ENCODE measurements around the gene TPSD1. TPM values are rescaled to one million over a fixed set of nuclear protein-coding genes. Genes with fewer than 3 reads are reported as not detected.

The TPSD1 gene
- total RNA-seq, 1 experiment from 2014 or later: not detected

DNA sequence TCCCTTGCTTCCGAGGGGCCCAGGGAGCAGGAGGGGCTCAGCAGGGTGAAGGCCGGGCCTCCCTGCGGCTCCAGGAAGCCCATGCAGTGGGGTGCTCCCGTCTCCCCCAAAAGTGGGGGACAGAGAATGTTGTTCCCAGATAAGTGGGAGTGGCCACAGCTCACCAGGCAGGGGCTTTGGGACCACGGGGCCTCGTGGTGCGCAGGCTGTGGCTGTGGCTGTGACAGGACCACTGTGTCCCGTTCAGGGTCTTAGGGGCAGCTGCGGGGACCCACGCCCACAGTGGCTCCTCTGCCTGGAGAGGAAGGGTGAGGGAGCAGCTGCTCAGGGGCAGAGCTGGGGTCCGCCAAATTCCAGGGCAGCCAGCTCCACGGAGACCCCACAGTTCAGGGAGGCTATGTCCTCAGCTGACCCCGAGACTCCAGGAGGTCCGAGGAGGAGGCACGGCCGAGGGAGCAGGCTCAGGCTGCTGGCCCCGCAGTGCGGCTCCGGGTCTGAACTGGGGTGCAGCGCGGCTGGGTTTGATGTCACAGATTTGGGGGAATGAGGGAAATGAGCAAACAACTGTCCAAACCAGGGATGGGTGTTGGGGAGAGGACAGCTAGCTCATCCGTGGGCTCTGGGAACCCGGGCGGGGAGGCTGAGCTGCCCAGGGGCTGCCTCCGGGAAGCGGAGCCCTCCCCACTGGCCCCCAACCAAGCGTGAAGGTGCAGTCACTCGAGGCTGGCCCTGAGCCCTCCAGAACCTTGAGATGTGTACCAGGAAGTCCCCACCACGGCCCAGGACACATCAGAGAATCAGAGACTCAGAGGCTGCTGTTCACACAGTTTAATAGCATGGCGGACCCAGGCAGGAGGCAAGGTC is 23.4 kb downstream of the TPSD1 start:
- H3K79me1 ChIP-seq (ENCODE audit: insufficient read depth, low read depth, low read length, poor library complexity, severe bottlenecking): no peaks in the 10 kb centered on the region
- Mint-ChIP-seq H3K27me3 (ENCODE audit: low read depth) (peaks cover 41% of the 10 kb centered on the region), H3K9me3 (no peaks in the 10 kb centered on the region), H3K4me3 (no peak overlapping the region), H3K27ac (no peak overlapping the region), H3K36me3 (ENCODE audit: insufficient read depth in 1 of 3, low read depth in 3 of 3) (peaks cover 0 to 4% (median 0%) of the 10 kb centered on the region in 3 experiments; a peak in 2 of 7 replicates), H3K4me1 (peaks cover 12 to 23% of the 10 kb centered on the region in 2 experiments; a peak in 3 of 4 replicates)
- no peak for DNase-seq
- no peak overlapping the region for H3K27ac ChIP-seq (ENCODE audit: insufficient read length, low read depth, low read length)
- no peak overlapping the region for H4K91ac ChIP-seq (ENCODE audit: insufficient read length, low read depth, low read length)
- no peak overlapping the region for H4K5ac ChIP-seq (ENCODE audit: insufficient read length, low read depth, low read length)
- no peak overlapping the region for H2AK5ac ChIP-seq (ENCODE audit: insufficient read length, low read length)
- no peak overlapping the region for H3K14ac ChIP-seq (ENCODE audit: insufficient read depth, low read length)
- TF ChIP-seq, protein P1, sequence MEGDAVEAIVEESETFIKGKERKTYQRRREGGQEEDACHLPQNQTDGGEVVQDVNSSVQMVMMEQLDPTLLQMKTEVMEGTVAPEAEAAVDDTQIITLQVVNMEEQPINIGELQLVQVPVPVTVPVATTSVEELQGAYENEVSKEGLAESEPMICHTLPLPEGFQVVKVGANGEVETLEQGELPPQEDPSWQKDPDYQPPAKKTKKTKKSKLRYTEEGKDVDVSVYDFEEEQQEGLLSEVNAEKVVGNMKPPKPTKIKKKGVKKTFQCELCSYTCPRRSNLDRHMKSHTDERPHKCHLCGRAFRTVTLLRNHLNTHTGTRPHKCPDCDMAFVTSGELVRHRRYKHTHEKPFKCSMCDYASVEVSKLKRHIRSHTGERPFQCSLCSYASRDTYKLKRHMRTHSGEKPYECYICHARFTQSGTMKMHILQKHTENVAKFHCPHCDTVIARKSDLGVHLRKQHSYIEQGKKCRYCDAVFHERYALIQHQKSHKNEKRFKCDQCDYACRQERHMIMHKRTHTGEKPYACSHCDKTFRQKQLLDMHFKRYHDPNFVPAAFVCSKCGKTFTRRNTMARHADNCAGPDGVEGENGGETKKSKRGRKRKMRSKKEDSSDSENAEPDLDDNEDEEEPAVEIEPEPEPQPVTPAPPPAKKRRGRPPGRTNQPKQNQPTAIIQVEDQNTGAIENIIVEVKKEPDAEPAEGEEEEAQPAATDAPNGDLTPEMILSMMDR (conservative IDR thresholded peaks at IDR 0.05): no peak
- H4K8ac ChIP-seq (replicated peaks; ENCODE audit: insufficient read length, low read depth, low read length): no peak overlapping the region
- H3K9ac ChIP-seq (ENCODE audit: extremely low read depth, insufficient read length, low read length): no peak overlapping the region
- no peak overlapping the region for H3T11ph ChIP-seq (ENCODE audit: low read length)
- no peak overlapping the region for H2BK15ac ChIP-seq (ENCODE audit: low read depth, low read length)
- no peaks in the 10 kb centered on the region for H3K9me3 ChIP-seq (ENCODE audit: control insufficient read depth, low read depth, low read length)
- WGBS (ENCODE audit: extremely low coverage, insufficient read length, low lambda C conversion rate): no CpG with 5 or more reads among the region's 30 CpGs
- H4K20me1 ChIP-seq (ENCODE audit: control insufficient read depth, insufficient read depth, insufficient read length): no peaks in the 10 kb centered on the region
- H3K18ac ChIP-seq (ENCODE audit: insufficient read length, low read depth, low read length): peak overlapping the region; percentile 8
- no peak overlapping the region for H3K4me2 ChIP-seq (ENCODE audit: insufficient read depth, insufficient read length, low read length)
- no peaks in the 10 kb centered on the region for H3K27me3 ChIP-seq (ENCODE audit: insufficient read depth, low read length)
- H3K56ac ChIP-seq (ENCODE audit: insufficient read length, low read depth, low read length): no peak overlapping the region
- no peak overlapping the region for H3K4ac ChIP-seq (ENCODE audit: low read depth, low read length)
- H2BK20ac ChIP-seq (ENCODE audit: low read depth, low read length, poor library complexity, severe bottlenecking): no peak overlapping the region
- no peak overlapping the region for H2AFZ ChIP-seq (ENCODE audit: low read length)
- no peaks in the 10 kb centered on the region for H3K79me2 ChIP-seq (ENCODE audit: insufficient read depth, low read length)
- no peak overlapping the region for H2BK120ac ChIP-seq (ENCODE audit: low read depth, low read length, poor library complexity, severe bottlenecking)
- H3K4me1 ChIP-seq (ENCODE audit: insufficient read depth, low read length): no peaks in the 10 kb centered on the region; the same call in 1 of the 2 replicates
- no peak overlapping the region for H2BK5ac ChIP-seq (ENCODE audit: insufficient read length, low read length)
- H3K23me2 ChIP-seq (ENCODE audit: insufficient read length, low read depth, low read length, poor library complexity, severe bottlenecking): no peaks in the 10 kb centered on the region
- H2BK12ac ChIP-seq (ENCODE audit: insufficient read length, low read depth, low read length): no peak overlapping the region
- no peak overlapping the region for H3K23ac ChIP-seq (ENCODE audit: insufficient read length, low read depth, low read length)
